Measurements from ENCODE around the gene PSMC6. TPM values are rescaled to one million over a fixed set of nuclear protein-coding genes. Genes with fewer than 3 reads are reported as not detected.
A peak's percentile ranks its signal among the peaks of the same experiment; 100 is the strongest.

The PSMC6 gene
- 10 to 100 TPM; 68.1 to 70.3 (median 69.7) TPM for total RNA-seq
- long read RNA-seq, donor 1, transcript PSMC6-201 (14 exons, 2,188 nt), result major isoform, 71 of 83 reads
- long read RNA-seq, donor 1, partial matches to known transcripts, result 1 of 83 reads
- long read RNA-seq, donor 1, other reads (novel, unspliced or antisense), result 11 of 83 reads
- long read RNA-seq, donor 2, transcript PSMC6-201 (14 exons, 2,188 nt), result major isoform, 69 of 82 reads
- long read RNA-seq, donor 2, partial matches to known transcripts, result 1 of 82 reads
- long read RNA-seq, donor 2, other reads (novel, unspliced or antisense), result 11 of 82 reads

DNA sequence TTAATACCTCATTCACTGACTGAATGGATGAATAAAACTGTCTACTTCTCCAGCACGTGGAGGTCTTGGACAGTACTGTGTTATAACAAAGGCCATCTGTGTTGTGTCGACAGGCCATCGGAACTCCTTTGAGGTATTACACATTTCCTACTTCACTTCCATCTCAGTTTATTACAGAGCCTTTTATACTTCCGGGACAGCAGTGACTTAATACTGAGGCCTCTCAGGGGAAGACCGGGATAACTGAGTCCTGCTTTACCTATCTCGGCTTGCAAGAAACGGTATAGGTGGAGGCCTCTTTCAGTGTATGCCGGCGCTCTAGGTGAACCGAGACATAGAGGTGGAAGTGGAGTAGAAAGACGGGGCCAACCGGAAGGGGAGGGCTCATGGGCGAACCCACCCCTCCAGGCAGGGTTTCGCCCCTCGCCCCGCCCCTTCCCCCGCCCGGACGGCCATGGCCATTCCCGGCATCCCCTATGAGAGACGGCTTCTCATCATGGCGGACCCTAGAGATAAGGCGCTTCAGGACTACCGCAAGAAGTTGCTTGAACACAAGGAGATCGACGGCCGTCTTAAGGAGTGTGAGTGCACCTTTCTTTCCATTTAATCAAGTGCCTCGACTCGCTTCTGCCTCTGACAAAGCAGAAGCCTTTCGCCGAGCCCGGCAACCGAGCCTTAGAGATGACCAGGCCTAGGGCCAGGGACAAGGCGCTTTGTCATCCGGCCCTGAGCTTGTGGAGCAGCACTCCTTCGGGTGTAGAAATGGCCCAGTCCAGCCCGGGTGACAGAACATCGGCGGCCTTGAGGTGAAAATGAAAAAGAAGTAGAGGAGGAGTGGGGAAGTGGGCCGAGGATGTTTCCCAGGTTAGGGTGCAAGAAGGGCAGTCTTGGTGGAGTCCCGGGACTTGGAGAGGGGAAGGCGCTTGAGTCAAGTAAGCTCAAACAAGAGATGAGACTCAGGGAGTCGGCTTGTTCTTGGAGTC lies at the start of gene PSMC6:
Gene PSMC6, plus strand, starts transcription at position 477 of the 983 bp plus-strand sequence. Its CDS starts 20 bp downstream, at position 497.
- H3K4me3 ChIP-seq, result peak within 1 kb of the TSS; percentile 56
- no peaks in the 10 kb centered on the region for H3K9me3 ChIP-seq
- peaks cover 12% of the 10 kb centered on the region for H3K4me1 ChIP-seq (ENCODE audit: low read depth)
- ATAC-seq (peak; percentile 100), DNase-seq (peak; percentile 96 to 98 (median 97))
- intact Hi-C loops (cut with DNase I, micrococcal nuclease), result no loop called here
- H3K36me3 ChIP-seq (ENCODE audit: low read depth), result no peaks in the 10 kb centered on the region
- TF ChIP-seq, protein P1, sequence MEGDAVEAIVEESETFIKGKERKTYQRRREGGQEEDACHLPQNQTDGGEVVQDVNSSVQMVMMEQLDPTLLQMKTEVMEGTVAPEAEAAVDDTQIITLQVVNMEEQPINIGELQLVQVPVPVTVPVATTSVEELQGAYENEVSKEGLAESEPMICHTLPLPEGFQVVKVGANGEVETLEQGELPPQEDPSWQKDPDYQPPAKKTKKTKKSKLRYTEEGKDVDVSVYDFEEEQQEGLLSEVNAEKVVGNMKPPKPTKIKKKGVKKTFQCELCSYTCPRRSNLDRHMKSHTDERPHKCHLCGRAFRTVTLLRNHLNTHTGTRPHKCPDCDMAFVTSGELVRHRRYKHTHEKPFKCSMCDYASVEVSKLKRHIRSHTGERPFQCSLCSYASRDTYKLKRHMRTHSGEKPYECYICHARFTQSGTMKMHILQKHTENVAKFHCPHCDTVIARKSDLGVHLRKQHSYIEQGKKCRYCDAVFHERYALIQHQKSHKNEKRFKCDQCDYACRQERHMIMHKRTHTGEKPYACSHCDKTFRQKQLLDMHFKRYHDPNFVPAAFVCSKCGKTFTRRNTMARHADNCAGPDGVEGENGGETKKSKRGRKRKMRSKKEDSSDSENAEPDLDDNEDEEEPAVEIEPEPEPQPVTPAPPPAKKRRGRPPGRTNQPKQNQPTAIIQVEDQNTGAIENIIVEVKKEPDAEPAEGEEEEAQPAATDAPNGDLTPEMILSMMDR (IDR thresholded peaks at IDR 0.05), result no peak

DNA sequence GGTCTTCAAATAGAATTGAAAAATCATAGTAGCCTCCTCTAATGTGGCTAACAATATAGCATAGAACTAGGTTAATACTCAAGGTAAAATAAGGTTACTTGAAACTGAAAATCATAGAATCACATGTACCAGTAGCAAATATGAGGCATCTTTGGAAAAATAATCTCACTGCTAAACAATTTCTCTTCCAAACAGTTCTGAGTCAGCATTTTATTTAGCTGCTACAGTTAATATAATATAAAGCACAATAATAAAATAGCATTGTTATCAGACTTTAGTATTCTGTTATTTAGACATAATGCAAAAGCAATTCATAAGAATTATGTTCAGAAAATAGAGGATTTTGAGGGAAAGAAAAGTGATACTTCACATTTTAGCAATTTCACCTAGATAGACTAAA lies 46.7 kb upstream of the PSMC6 start:
- DNase-seq (no peak), ATAC-seq (no peak)
- Histone ChIP-seq H3K9me3 (no peaks in the 10 kb centered on the region), H3K4me1 (ENCODE audit: low read depth) (no peaks in the 10 kb centered on the region), H3K36me3 (ENCODE audit: low read depth) (no peaks in the 10 kb centered on the region), H3K4me3 (no peak overlapping the region)
- intact Hi-C loops (cut with DNase I, micrococcal nuclease), result no loop called here
- TF ChIP-seq, protein P1 (IDR thresholded peaks at IDR 0.05), result no peak

DNA sequence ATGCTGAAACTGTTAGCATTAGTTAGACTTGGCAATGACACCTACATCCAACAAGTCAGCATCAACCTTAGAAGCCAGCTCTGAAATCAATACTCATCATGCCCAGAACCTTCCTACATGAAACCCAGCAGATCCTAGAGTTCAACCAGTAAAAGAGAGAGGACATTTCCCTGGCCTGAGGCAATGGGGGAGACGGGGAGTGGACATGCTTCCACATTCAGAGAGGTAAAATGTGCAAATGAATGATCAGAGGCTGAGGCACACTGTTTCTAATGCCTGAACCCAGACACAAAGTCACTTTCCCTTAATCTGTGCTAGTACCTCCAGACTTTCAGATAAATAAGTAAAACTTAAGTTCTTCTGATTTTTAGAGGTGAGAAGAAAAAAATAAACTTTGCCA lies 46.2 kb upstream of the PSMC6 start:
- ATAC-seq (no peak), DNase-seq (no peak)
- TF ChIP-seq, protein P1 (IDR thresholded peaks at IDR 0.05), result no peak
- Histone ChIP-seq H3K9me3 (no peaks in the 10 kb centered on the region), H3K4me1 (ENCODE audit: low read depth) (no peaks in the 10 kb centered on the region), H3K4me3 (no peak overlapping the region), H3K36me3 (ENCODE audit: low read depth) (no peaks in the 10 kb centered on the region)
- intact Hi-C loops (cut with DNase I, micrococcal nuclease), result no loop called here

DNA sequence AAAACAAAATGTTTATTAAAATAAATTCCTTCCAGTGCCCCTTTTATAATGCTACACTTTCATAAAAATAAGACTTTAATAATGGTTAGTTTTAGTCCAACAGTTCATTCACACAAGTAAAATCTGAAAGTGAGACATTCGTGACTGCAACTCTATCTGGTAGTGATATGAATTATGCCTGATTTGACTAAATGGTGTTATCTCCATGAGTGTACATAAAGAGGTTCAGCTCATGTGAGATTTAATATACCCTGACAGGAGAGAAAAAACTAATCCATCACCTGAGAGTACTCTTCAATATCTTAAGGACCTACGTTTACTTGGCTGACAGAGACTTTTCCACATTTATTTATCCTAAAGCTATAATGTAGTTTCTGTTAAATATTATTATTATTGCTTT lies 45.7 kb upstream of the PSMC6 start:
- Histone ChIP-seq H3K36me3 (ENCODE audit: low read depth) (no peaks in the 10 kb centered on the region), H3K4me3 (no peak overlapping the region), H3K9me3 (no peaks in the 10 kb centered on the region), H3K4me1 (ENCODE audit: low read depth) (no peaks in the 10 kb centered on the region)
- TF ChIP-seq, protein P1 (IDR thresholded peaks at IDR 0.05), result no peak
- no peak for ATAC-seq
- intact Hi-C loops (cut with DNase I, micrococcal nuclease), result no loop called here
- no peak for DNase-seq

DNA sequence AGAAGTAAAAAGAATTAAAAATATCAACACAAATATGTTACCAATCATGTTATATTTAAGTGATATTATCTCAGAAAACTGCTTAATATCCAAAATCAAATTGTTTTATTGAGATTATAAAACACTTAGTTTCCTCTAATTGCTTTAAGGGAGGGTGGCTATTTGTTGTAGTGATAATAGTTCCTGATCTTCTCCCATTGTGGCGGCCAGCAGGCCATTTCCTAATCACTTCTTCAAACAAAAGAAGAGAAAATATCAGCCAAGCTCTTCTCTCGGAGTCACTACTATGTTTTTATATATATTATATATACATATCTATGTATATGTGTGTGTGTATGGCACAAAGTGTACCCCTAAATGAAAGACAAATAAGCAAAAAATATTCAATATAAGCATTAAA lies 43.1 kb upstream of the PSMC6 start:
- DNase-seq, result no peak
- no peaks in the 10 kb centered on the region for H3K36me3 ChIP-seq (ENCODE audit: low read depth)
- no peaks in the 10 kb centered on the region for H3K4me1 ChIP-seq (ENCODE audit: low read depth)
- no peak overlapping the region for H3K4me3 ChIP-seq
- TF ChIP-seq, protein P1 (IDR thresholded peaks at IDR 0.05), result no peak
- H3K9me3 ChIP-seq, result no peaks in the 10 kb centered on the region
- no peak for ATAC-seq
- intact Hi-C loops (cut with DNase I, micrococcal nuclease), result no loop called here
